GM18951 (cell line): ENCODE measurements around the gene GRB10.
"Not testable (repeated sequence)": the region's sequence is repeated elsewhere in the genome, so short reads cannot be mapped to it uniquely, and the experiment has no call there.

ENCODE experiments used
- POLR2A ChIP-seq: IDR thresholded peaks from 4 replicates; pipeline ENCODE4 v1.6.1; 2011; ENCODE audit warnings: mild to moderate bottlenecking; ENCODE audit not compliant: insufficient read length, insufficient read depth; ENCODE audit errors: extremely low read depth
- in situ Hi-C: fragments of 300-500 bp; cut with MboI; formaldehyde crosslinking; loops from one replicate; pipeline ENCODE4 v1.12.0; 2022; ENCODE audit warnings: low sequenced_read_pairs, mixed read lengths, inconsistent platforms; ENCODE audit not compliant: unreplicated experiment

The GRB10 gene

DNA sequence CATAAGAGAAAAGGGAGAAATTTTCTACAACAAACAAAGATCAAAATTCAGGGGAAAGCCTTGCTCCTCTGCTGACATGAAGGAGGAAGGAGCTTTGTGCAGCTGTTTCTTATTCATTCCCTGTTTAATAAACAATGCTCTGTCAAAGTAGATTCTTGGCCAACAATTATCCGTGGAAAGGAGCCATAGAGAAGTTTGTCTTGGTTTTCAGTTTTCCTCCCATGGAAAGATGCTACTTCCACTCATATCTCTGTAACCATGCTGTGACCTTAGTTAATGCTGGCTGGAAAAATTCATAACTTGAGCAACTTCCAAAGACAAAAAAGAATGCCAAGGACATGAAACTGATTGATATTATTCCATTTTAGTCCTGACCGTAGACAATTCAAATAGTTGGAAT lies 225.6 kb downstream of the GRB10 start:
- in situ Hi-C loops, result no loop called here

DNA sequence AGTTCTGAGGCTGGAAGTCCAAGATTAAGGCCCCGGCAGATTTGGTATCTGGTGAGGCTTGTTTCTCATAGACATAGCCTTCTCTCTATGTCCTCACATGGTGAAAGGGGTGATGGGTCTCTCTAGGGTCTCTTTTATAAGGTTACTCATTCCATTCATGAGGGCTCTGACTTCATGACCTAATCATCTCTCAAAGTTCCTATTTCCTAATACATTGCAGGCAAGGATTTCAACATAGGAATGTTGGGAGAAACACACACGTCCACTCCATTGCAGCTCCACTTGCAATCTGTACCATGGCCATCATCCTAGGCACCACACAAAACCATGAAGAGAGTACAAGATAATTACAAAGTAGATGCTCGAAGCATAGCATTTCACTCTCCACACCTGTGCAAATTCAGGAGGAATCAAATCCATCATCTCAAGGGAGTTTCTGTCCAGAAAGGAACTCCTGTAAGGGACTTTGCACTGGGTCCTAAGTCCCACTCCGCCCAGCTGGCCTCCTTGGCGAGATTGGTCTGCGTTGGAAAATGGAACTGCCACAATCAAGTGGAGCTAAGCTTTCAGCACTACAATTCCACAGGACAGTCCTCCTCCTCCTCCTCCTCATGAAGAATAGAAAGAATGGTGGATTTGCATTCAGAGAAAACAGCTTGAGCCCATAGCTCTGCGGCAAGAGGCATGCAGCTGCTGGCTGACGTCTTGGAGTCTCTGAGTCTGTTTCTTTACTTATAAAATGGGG lies 226.3 kb downstream of the GRB10 start:
- no peak for TF ChIP-seq POLR2A
- in situ Hi-C loops, result no loop called here

More for the DNA sequence above, 225.6 kb downstream of the GRB10 start:
- TF ChIP-seq POLR2A, result no peak

DNA sequence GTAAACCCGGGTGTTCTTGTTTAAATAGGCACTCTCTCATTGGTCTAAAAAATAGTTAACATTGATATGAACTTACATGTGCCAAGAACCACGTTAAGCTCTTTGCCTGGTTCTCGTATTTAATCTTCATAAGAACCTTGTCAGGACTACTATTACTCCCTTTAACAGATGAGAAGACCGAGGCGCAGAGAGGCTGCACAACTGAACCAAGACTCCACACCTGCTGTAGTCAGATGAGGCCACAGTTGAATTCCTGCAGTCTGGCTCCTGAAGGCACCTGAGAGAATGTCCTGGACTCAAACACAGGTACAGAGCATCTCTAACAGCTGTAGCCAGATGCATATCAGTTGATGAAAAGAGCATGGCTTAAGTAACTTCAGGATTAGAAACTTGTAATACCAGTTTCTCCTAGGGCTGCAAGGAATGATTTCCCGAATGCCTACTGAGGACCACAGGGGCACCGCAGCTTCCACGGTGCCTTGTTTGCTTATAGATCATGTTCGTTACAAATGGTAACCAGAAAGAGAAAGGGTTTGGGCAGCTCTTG lies 227.0 kb downstream of the GRB10 start:
- TF ChIP-seq POLR2A, result no peak
- in situ Hi-C loops, result no loop called here

DNA sequence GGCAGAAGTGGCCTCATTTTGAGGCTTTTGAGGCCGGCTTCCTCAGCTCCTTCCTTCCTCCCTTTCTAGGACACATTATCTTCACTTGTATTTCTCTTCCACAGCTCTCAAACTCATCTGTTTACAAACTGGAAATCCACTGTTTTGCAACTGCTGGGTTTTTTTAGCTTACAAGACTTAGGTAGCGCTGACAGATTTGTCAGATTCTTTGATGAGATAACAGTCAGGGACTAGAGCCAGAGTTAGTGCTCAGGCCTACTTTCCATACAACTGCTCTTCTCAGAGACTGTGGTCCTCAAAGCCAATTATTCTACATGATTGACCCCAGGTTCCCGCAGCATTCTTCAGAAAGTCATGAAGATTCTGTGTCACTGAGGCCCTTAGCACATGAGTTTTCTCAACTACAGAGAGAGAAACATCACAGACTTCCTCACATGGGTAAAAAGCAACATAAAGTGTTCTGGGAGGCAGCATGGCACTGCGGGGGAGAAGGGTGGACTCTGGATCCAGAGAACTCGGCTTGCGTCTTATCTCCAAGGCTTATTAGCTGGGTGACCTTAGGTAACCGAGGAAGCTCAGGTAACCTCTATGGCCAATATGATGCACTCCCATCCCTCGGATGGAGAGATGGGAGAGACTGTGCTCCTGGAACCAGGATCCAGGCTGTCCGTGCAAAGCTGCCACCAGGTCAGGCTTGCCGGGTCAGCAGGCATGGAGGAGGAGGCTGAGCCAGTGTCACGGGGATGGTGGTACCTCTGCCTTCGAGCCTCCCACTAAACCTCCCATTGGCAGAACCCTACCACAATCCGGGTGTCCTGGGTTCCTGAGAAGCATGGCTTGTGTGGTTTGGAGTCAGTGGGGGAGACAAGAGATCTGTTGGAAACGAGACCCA lies 228.0 kb downstream of the GRB10 start:
- no peak for TF ChIP-seq POLR2A
- in situ Hi-C loops, result no loop called here

DNA sequence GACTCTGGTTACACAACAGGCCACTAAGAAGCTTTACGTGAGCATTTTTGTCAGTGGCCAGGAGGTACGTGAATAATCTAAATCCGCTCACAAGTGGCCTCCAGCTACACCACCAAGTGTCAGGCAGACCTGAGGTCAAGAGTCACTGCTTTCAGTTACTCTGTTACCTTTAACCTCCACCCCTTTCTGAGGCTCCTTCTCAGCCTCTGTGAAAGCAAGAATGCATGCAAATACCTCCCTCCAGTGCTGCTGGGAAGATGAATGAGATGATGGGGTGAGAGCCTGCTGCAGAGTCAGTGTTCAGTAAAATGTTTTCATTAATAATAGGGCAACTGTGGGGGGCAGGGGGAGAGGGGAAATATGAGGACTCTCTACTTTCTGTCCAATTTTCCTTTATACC lies 228.7 kb downstream of the GRB10 start:
- in situ Hi-C loops, result no loop called here
- no peak for TF ChIP-seq POLR2A

DNA sequence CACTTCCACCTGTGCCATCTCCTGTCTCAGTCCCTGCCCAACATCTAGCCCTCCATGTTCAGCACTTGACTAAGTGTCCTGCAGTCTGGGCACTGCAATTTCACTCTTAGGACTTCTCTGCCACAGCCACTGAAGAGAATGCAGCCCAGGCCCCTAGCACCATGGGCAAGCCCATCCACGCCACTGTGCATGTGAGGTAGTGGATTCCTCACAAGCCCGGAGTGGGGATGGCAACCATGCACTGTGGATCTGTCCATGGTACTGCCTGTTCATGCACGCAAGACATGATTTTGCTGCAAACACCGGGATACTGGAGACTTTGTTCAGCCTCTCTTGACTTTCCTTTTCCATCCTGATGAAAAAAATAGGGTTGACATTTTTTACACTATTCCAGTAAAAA lies 229.8 kb downstream of the GRB10 start:
- TF ChIP-seq POLR2A, result no peak
- in situ Hi-C loops, result no loop called here

DNA sequence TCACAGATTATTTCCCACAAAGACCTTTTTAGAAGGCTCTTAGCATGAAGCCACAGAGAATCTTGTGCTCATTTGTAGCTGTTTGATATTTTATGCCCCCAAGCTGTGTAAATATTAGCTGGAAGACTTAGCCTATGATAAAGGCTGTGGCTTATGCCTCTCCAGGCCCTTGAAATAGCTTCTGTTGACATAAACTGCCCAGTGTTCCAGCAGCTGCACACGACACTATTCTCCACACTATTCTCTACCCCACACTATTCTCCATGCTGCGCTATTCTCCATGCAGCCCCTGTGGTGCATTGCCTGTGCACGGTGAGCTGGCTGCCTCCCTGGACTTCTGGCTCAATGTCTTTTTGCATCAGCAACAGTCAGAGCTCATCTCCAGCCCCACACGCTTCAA lies 230.6 kb downstream of the GRB10 start:
- in situ Hi-C loops, result no loop called here
- no peak for TF ChIP-seq POLR2A

DNA sequence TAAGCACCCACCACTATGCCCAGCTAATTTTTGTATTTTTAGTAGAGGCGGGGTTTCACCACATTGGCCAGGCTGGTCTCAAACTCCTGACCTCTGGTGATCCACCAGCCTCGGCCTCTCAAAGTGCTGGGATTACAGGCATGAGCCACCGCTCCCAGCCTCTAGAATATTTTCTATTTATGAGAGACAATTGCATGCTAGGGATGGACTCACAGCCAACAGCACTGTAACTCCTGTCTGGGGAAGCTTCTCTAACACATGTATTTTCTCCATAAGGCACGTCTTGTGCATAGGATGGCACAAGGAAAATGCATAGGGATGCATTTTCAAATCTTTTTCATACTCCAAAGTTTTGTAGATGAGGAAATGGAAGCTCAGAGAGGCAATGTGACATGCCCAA lies 237.1 kb downstream of the GRB10 start:
- in situ Hi-C loops, result not testable (repeated sequence)

DNA sequence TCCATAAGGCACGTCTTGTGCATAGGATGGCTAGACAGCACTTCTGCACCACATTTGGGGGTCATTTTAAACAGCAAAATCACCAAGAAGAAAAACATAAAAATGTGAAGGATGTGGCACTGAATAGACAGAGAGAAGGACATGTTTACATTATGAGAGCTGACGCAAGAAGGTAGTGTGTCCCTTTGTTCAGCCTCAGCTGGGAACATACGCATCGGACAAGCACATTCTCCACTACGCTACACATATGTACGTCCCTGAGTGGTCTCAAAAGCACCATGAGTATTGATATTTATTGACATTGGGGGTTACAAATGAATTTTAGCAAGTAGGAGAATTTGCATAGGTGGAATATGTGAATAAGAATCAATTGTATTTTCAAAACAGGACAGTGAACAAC lies 237.7 kb downstream of the GRB10 start:
- TF ChIP-seq POLR2A, result no peak
- in situ Hi-C loops, result no loop called here

DNA sequence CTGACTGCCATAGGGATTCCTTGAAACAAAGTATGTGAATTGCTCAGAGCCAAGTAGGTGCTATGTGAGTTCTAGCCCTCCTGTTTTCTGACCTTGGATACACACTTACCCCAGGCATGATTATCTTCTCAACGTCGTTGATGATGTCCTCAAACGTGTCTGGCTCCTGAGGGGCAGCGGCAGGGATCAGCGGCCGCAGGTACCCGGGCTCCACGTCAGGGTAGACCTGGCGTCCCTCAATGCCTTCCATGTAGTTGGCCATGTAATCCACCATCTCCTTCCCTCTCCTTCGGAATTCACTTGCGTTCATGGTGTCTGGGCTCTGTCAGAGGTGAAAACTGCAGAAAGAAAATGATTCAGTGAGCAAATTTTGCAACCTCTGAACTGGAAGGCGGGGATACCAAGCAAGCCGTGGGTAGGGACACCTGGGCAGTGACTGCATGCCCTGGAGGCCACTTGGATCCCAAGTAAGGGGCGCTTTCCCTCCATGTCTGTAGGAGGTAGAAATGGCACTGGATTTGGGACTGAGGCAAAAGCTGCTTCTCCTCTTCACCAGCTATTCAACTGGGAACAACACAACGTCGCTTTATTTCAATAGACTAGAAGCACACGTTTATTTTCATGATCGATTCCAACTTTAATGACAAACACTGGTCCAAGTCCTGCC lies 238.8 kb downstream of the GRB10 start:
- in situ Hi-C loops, result no loop called here
- TF ChIP-seq POLR2A, result no peak

DNA sequence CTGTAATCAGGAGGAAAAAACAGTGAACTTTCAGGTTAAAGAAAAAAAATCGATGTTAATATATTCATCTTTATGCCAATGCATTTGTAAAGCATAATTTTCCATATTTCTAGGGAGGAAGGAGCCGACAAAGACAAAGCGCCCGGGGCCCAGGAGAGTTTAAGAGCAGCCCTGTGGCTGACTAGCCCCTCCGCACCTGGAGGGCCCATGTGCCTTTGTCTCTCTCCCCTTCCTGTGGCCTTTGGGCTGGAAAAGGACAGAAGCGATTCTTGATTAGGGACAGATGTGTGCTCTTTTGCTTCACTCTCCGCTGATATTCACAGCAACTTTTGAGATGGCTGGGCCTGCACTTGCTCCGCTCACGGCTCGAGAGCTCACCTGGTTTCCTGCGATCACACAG lies 240.6 kb downstream of the GRB10 start:
- in situ Hi-C loops, result no loop called here
- no peak for TF ChIP-seq POLR2A

DNA sequence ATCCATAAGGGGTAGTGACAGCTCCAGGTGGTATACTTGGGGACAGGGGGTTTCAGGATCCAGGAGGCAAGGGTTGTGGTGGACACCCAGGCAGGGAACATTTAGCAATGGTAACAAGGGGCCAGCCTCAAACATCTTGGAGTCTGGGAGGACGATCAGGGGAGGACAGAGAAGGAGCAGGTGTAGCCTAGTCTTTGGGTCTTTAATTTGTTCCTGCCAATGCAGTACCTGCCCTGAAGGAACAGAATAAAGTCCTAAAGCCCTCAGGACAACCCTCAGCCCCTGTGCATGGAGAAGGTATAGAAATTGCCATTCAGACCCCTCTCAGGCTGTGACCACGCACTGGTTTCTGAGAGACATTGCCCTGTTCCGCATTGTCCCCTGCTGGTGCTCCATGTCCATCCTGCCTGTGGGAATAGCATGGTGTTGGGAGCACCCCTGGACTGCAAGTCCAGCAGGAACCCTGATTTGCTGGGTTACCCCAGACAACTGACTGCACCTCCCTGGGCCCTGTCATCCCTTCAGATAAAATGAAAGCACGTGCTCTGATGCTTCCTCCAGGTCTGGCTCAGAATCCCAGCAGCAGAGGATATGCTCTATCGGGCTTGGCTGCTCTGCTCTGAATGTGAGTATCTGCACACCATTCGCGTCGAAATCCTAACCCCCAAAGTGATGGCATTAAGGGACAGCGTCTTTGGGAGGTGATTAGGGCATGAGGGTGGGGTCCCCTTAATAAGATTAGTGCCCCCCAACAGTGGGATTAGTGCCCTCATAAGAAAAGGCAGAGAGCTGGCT lies 241.7 kb downstream of the GRB10 start:
- in situ Hi-C loops, result no loop called here
- TF ChIP-seq POLR2A, result no peak
